Kidney (tissue), 14 donors: ENCODE measurements around the gene SEMA4C. TPM values are rescaled to one million over a fixed set of nuclear protein-coding genes. Genes with fewer than 3 reads are reported as not detected.

Experiments used
- DNase-seq, 5 donors: peaks; one replicate each; pipeline ENCODE4 v3.0.0-alpha.2; 2013 to 2020
- FAIRE-seq: peaks from 2 replicates; lab custom pipeline; 2012; peaks lifted over from hg19 to GRCh38; lab: Jason Lieb, UNC
- H3K27ac ChIP-seq, 2 donors: one replicate each; pipeline ENCODE4 v1.7.0; 2013; ENCODE audit warnings: low read depth in 2 of 2, low read length in 2 of 2, inconsistent platforms in 1 of 2
- H3K27me3 ChIP-seq: one replicate; pipeline ENCODE4 v1.7.1; 2013; ENCODE audit warnings: low read length, inconsistent platforms; ENCODE audit not compliant: control insufficient read depth, insufficient read depth
- H3K36me3 ChIP-seq, 3 donors: one replicate each; pipeline versions ENCODE4 v1.7.0 to v1.7.1; 2013; ENCODE audit warnings: low read length in 3 of 3, control low read depth in 1 of 3, inconsistent platforms in 1 of 3; ENCODE audit not compliant: insufficient read depth in 3 of 3, control insufficient read depth in 2 of 3
- H3K4me1 ChIP-seq, 3 donors: one replicate each; pipeline versions ENCODE4 v1.7.0 to v1.7.1; 2013; ENCODE audit warnings: low read length in 3 of 3, inconsistent platforms in 1 of 3, low read depth in 1 of 3; ENCODE audit not compliant: control insufficient read depth in 2 of 3, insufficient read depth in 2 of 3
- H3K4me3 ChIP-seq, 3 donors: one replicate each; pipeline versions ENCODE4 v1.7.0 to v1.8.1; 2013; ENCODE audit warnings: low read length in 3 of 3, control low read depth in 1 of 3, inconsistent platforms in 1 of 3
- H3K9ac ChIP-seq, 3 donors: one replicate each; pipeline versions ENCODE4 v1.7.0 to v1.7.1; 2013; ENCODE audit warnings: low read length in 3 of 3, control low read depth in 1 of 3, inconsistent platforms in 1 of 3
- H3K9me3 ChIP-seq, 3 donors: one replicate each; pipeline versions ENCODE4 v1.7.0 to v1.7.1; 2013; ENCODE audit warnings: low read length in 3 of 3, control low read depth in 1 of 3, inconsistent platforms in 1 of 3; ENCODE audit not compliant: control insufficient read depth in 2 of 3, insufficient read depth in 1 of 3
- CTCF ChIP-seq: IDR thresholded peaks from 3 replicates; pipeline ENCODE4 v1.5.1; 2012; ENCODE audit warnings: mild to moderate bottlenecking, moderate library complexity, borderline replicate concordance; ENCODE audit not compliant: insufficient read depth; ENCODE audit errors: extremely low read depth
- intact Hi-C: fragments of 100-400 bp; cut with DNase I; formaldehyde crosslinking; loops from one replicate; pipeline ENCODE4 v1.11.1; 2022
- polyA plus RNA-seq: library from polyadenylated mRNA; stranded (reverse); fragments of 350-450 nt; fragmentation: Illumina TruSeq; extraction: RNeasy Lipid Tissue Mini Kit (QIAGEN cat#74804); gene quantifications from one replicate; pipeline ENCODE4 v1.2.3, GENCODE V29; 2014; ENCODE audit warnings: low read depth, low replicate concordance; ENCODE audit not compliant: insufficient read depth
- total RNA-seq: library from RNA; stranded (reverse); fragmentation: NEBNext Ultra II Directional; extraction: Animal tissue kit (Norgen Biotek cat#: 25700); gene quantifications from one replicate; pipeline ENCODE4 v1.2.1, GENCODE V29; 2021
- donor health status: control.
- donor health status: control.
- donor health status: control.
- donor health status: control.
- donor health status: control.
- donor health status: DM: yes; HTN: yes; CAD: no.
- donor health status: Normal renal cell carcinoma (clear cell type).

SEMA4C gene
- total and polyA plus RNA-seq, 2 donors from 2014 or later: 11.1 to 44.6 TPM

GRCh38 chr2:96876269-96877041 lies 6.6 kb upstream of the SEMA4C start:
- no peak for TF ChIP-seq CTCF
- no peaks in the 10 kb centered on the region for H3K27me3 ChIP-seq
- no peak for FAIRE-seq

GRCh38 chr2:96875498-96876268 lies 5.8 kb upstream of the SEMA4C start:
- FAIRE-seq (no peak), DNase-seq (peak; percentile 58 to 81 (median 70))
- intact Hi-C loops: no loop called here
- H3K4me1 ChIP-seq: peaks cover 0 to 8% (median 2%) of the 10 kb centered on the region in 3 donors
- H3K27me3 ChIP-seq: no peaks in the 10 kb centered on the region
- H3K36me3 ChIP-seq: no peaks in the 10 kb centered on the region
- no peak overlapping the region for H3K4me3 ChIP-seq
- H3K27ac ChIP-seq: no peak overlapping the region
- no peaks in the 10 kb centered on the region for H3K9me3 ChIP-seq
- TF ChIP-seq CTCF: no peak
- no peak overlapping the region for H3K9ac ChIP-seq

More at GRCh38 chr2:96876269-96877041, 6.6 kb upstream of the SEMA4C start:
- DNase-seq: peak in 3 of 5 donors; percentile 42 to 60 (median 59)
- H3K4me1 ChIP-seq: peaks cover 0 to 8% (median 2%) of the 10 kb centered on the region in 3 donors
- no peak overlapping the region for H3K27ac ChIP-seq
- H3K36me3 ChIP-seq: no peaks in the 10 kb centered on the region
- H3K9me3 ChIP-seq: no peaks in the 10 kb centered on the region
- intact Hi-C loops: no loop called here
- no peak overlapping the region for H3K4me3 ChIP-seq
- no peak overlapping the region for H3K9ac ChIP-seq

- TF ChIP-seq CTCF: no peak
- H3K4me1 ChIP-seq: peaks cover 0 to 8% (median 2%) of the 10 kb centered on the region in 3 donors
- intact Hi-C loops: no loop called here
- no peak overlapping the region for H3K4me3 ChIP-seq
- DNase-seq (peak in 3 of 5 donors; percentile 55 to 71 (median 64)), FAIRE-seq (no peak)
- peak overlapping the region; percentile 43 to 45 for H3K27ac ChIP-seq
- no peaks in the 10 kb centered on the region for H3K36me3 ChIP-seq
- peak overlapping the region in 1 of 3 donors; percentile 60 for H3K9ac ChIP-seq
- H3K9me3 ChIP-seq: no peaks in the 10 kb centered on the region
- H3K27me3 ChIP-seq: no peaks in the 10 kb centered on the region
Observed at GRCh38 chr2:96874198-96874831, 4.4 kb upstream of the SEMA4C start.
